ENCODE measurements around the gene MRPL38.

The MRPL38 gene

GRCh38 chr17:75895370-75896155 is 9.1 kb downstream of the MRPL38 start:
- H4K8ac ChIP-seq (ENCODE audit: low read depth, low read length): no peak overlapping the region
- peak overlapping the region; percentile 23 for H2BK15ac ChIP-seq (ENCODE audit: low read length)
- peaks cover 15% of the 10 kb centered on the region for H3K79me1 ChIP-seq (ENCODE audit: low read depth, low read length)
- H3K9me3 ChIP-seq (replicated peaks in 1 of 2; ENCODE audit: control insufficient read depth in 2 of 2, insufficient read depth in 1 of 2, low read depth in 1 of 2, low read length in 2 of 2): no peaks in the 10 kb centered on the region
- no peaks in the 10 kb centered on the region for H3K27me3 ChIP-seq (ENCODE audit: control insufficient read depth in 3 of 3, insufficient read depth in 3 of 3, low read depth in 1 of 3, low read length in 3 of 3)
- H3K4ac ChIP-seq (ENCODE audit: low read length): no peak overlapping the region
- H3K18ac ChIP-seq (ENCODE audit: low read length): peak overlapping the region; percentile 90
- H3K9ac ChIP-seq (ENCODE audit: low read depth, low read length, poor library complexity): peak overlapping the region; percentile 53
- H3K23ac ChIP-seq (ENCODE audit: low read depth, low read length, poor library complexity): peak overlapping the region; percentile 37
- peak overlapping the region; percentile 82 for H2AK5ac ChIP-seq (ENCODE audit: low read depth, low read length)
- H3K4me3 ChIP-seq (ENCODE audit: low read length in 2 of 2): peak overlapping the region; percentile 32 to 56
- no peak overlapping the region for H2AFZ ChIP-seq (ENCODE audit: low read length)
- DNase-seq (ENCODE audit: low spot score): no peak
- H2BK5ac ChIP-seq (ENCODE audit: low read length): no peak overlapping the region
- peaks cover 27 to 35% of the 10 kb centered on the region in 2 donors for H3K36me3 ChIP-seq (replicated peaks in 1 of 2; ENCODE audit: control insufficient read depth in 2 of 2, insufficient read depth in 2 of 2, low read length in 2 of 2)
- H2BK12ac ChIP-seq (ENCODE audit: low read length): peak overlapping the region; percentile 4
- H2BK120ac ChIP-seq (ENCODE audit: low read depth, low read length): peak overlapping the region; percentile 42
- peaks cover 0 to 13% of the 10 kb centered on the region in 2 donors for H3K4me1 ChIP-seq (ENCODE audit: control insufficient read depth in 2 of 2, insufficient read depth in 1 of 2, low read depth in 1 of 2, low read length in 2 of 2)
- peak overlapping the region; percentile 94 for H3K14ac ChIP-seq (ENCODE audit: low read length)
- no peak overlapping the region for H4K91ac ChIP-seq (ENCODE audit: low read depth, low read length, poor library complexity)
- no CpG with 5 or more reads among the region's 28 CpGs for WGBS, 2 donors (ENCODE audit: extremely low coverage in 2 of 2, insufficient read length in 2 of 2, insufficient replicate concordance in 1 of 2)
- H3K4me2 ChIP-seq (ENCODE audit: insufficient read depth, low read length, poor library complexity, severe bottlenecking): peak overlapping the region; percentile 63
- H3K27ac ChIP-seq (replicated peaks; ENCODE audit: low read length): no peak overlapping the region

- no peak overlapping the region for H2BK120ac ChIP-seq (ENCODE audit: low read depth, low read length)
- no peak overlapping the region for H3K27ac ChIP-seq (replicated peaks; ENCODE audit: low read length)
- H2AK5ac ChIP-seq (ENCODE audit: low read depth, low read length): peak overlapping the region; percentile 48
- peaks cover 21 to 23% of the 10 kb centered on the region in 2 donors for H3K36me3 ChIP-seq (replicated peaks in 1 of 2; ENCODE audit: control insufficient read depth in 2 of 2, insufficient read depth in 2 of 2, low read length in 2 of 2)
- peak overlapping the region; percentile 75 for H3K9ac ChIP-seq (ENCODE audit: low read depth, low read length, poor library complexity)
- no peak overlapping the region for H2BK12ac ChIP-seq (ENCODE audit: low read length)
- no peak for DNase-seq (ENCODE audit: low spot score)
- H4K91ac ChIP-seq (ENCODE audit: low read depth, low read length, poor library complexity): no peak overlapping the region
- H3K14ac ChIP-seq (ENCODE audit: low read length): no peak overlapping the region
- H3K4me3 ChIP-seq (ENCODE audit: low read length in 2 of 2): no peak overlapping the region
- H3K4me2 ChIP-seq (ENCODE audit: insufficient read depth, low read length, poor library complexity, severe bottlenecking): no peak overlapping the region
- H2AFZ ChIP-seq (ENCODE audit: low read length): no peak overlapping the region
- H3K4ac ChIP-seq (ENCODE audit: low read length): no peak overlapping the region
- H3K79me1 ChIP-seq (ENCODE audit: low read depth, low read length): peaks cover 15% of the 10 kb centered on the region
- no peaks in the 10 kb centered on the region for H3K27me3 ChIP-seq (ENCODE audit: control insufficient read depth in 3 of 3, insufficient read depth in 3 of 3, low read depth in 1 of 3, low read length in 3 of 3)
- H2BK15ac ChIP-seq (ENCODE audit: low read length): no peak overlapping the region
- H3K9me3 ChIP-seq (replicated peaks in 1 of 2; ENCODE audit: control insufficient read depth in 2 of 2, insufficient read depth in 1 of 2, low read depth in 1 of 2, low read length in 2 of 2): peaks cover 0 to 2% of the 10 kb centered on the region in 2 donors
- no CpG with 5 or more reads among the region's 22 CpGs for WGBS, 2 donors (ENCODE audit: extremely low coverage in 2 of 2, insufficient read length in 2 of 2, insufficient replicate concordance in 1 of 2)
- no peak overlapping the region for H4K8ac ChIP-seq (ENCODE audit: low read depth, low read length)
- peak overlapping the region; percentile 11 for H3K18ac ChIP-seq (ENCODE audit: low read length)
- H3K23ac ChIP-seq (ENCODE audit: low read depth, low read length, poor library complexity): no peak overlapping the region
- peaks cover 0 to 13% of the 10 kb centered on the region in 2 donors for H3K4me1 ChIP-seq (ENCODE audit: control insufficient read depth in 2 of 2, insufficient read depth in 1 of 2, low read depth in 1 of 2, low read length in 2 of 2)
- H2BK5ac ChIP-seq (ENCODE audit: low read length): peak overlapping the region; percentile 47
Observed at GRCh38 chr17:75894049-75894733, 10.5 kb downstream of the MRPL38 start.

GRCh38 chr17:75893305-75894048 is 11.2 kb downstream of the MRPL38 start:
- Histone ChIP-seq H2BK120ac (ENCODE audit: low read depth, low read length) (no peak overlapping the region), H3K9me3 (replicated peaks in 1 of 2; ENCODE audit: control insufficient read depth in 2 of 2, insufficient read depth in 1 of 2, low read depth in 1 of 2, low read length in 2 of 2) (peaks cover 0 to 2% of the 10 kb centered on the region in 2 donors), H3K4me2 (ENCODE audit: insufficient read depth, low read length, poor library complexity, severe bottlenecking) (no peak overlapping the region), H3K27ac (replicated peaks; ENCODE audit: low read length) (no peak overlapping the region), H3K36me3 (replicated peaks in 1 of 2; ENCODE audit: control insufficient read depth in 2 of 2, insufficient read depth in 2 of 2, low read length in 2 of 2) (peaks cover 14 to 24% of the 10 kb centered on the region in 2 donors), H3K4ac (ENCODE audit: low read length) (no peak overlapping the region), H3K4me1 (ENCODE audit: control insufficient read depth in 2 of 2, insufficient read depth in 1 of 2, low read depth in 1 of 2, low read length in 2 of 2) (peaks cover 0 to 13% of the 10 kb centered on the region in 2 donors), H2BK15ac (ENCODE audit: low read length) (no peak overlapping the region), H2AK5ac (ENCODE audit: low read depth, low read length) (peak overlapping the region; percentile 48), H2BK5ac (ENCODE audit: low read length) (peak overlapping the region; percentile 47), H4K91ac (ENCODE audit: low read depth, low read length, poor library complexity) (no peak overlapping the region), H3K4me3 (ENCODE audit: low read length in 2 of 2) (no peak overlapping the region), H4K8ac (ENCODE audit: low read depth, low read length) (no peak overlapping the region), H3K18ac (ENCODE audit: low read length) (no peak overlapping the region), H3K23ac (ENCODE audit: low read depth, low read length, poor library complexity) (no peak overlapping the region), H3K79me1 (ENCODE audit: low read depth, low read length) (peaks cover 15% of the 10 kb centered on the region), H3K14ac (ENCODE audit: low read length) (no peak overlapping the region), H3K27me3 (ENCODE audit: control insufficient read depth in 3 of 3, insufficient read depth in 3 of 3, low read depth in 1 of 3, low read length in 3 of 3) (no peaks in the 10 kb centered on the region), H2AFZ (ENCODE audit: low read length) (no peak overlapping the region), H2BK12ac (ENCODE audit: low read length) (no peak overlapping the region), H3K9ac (ENCODE audit: low read depth, low read length, poor library complexity) (peak overlapping the region; percentile 75)
- no peak for DNase-seq (ENCODE audit: low spot score)
- no CpG with 5 or more reads among the region's 18 CpGs for WGBS, 2 donors (ENCODE audit: extremely low coverage in 2 of 2, insufficient read length in 2 of 2, insufficient replicate concordance in 1 of 2)

Measured in neuronal stem cell (in vitro differentiated cells).